Measurements from ENCODE around the gene PRSS36.
"Not testable (repeated sequence)": the region's sequence is repeated elsewhere in the genome, so short reads cannot be mapped to it uniquely, and the experiment has no call there.

PRSS36 gene

DNA sequence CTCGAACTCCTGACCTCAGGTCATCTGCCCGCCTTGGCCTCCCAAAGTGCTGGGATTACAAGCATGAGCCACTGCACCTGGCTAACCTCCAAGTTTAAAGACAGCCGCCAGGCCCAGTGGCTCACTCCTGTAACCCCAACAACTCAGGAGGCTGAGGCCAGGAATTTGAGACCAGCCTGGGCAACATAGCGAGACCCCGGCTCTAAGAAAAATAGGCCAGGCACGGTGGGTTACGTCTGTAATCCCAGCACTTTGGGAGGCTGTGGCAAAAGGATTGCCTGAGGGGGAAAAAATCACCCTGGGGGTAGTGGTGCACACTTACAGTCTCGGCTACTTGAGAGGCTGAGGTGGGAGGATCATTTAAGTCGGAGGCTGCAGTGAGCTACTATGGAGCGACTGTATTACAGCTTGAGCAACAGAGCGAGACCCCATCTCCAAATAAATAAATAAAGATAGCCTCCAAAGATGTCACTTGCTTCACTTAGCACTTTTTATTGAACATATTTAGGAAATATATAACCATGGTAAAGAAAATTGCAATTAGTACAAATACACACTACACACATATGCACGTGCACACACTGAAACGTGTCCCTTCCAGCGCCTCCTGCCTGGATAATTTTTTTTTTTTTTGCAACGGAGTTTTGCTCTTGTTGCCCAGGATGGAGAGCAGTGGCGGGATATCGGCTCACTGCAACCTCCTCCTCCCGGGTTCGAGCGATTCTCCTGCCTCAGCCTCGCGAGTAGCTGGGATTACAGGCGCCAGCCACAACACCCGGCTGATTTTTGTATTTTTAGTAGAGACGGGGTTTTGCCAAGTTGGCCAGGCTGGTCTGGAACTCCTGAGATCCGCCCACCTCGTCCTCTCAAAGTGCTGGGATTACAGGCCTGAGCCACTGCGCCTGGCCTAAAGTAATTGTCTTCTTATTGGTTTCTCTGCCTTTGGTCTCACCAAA, 43.1 kb downstream of the PRSS36 start:
- no peak for DNase-seq (ENCODE audit: low spot score)
- ChIA-PET POLR2A (ENCODE audit: low non-redundant PET) (no interaction called here), CTCF (interaction anchor here (0.6 kb wide), 1 partner anchor 11 kb away, joined by 5 read pairs; no protein-coding TSS in a partner anchor)
- H3K27ac ChIP-seq = peak overlapping the region; percentile 92
- TF ChIP-seq, protein P1, sequence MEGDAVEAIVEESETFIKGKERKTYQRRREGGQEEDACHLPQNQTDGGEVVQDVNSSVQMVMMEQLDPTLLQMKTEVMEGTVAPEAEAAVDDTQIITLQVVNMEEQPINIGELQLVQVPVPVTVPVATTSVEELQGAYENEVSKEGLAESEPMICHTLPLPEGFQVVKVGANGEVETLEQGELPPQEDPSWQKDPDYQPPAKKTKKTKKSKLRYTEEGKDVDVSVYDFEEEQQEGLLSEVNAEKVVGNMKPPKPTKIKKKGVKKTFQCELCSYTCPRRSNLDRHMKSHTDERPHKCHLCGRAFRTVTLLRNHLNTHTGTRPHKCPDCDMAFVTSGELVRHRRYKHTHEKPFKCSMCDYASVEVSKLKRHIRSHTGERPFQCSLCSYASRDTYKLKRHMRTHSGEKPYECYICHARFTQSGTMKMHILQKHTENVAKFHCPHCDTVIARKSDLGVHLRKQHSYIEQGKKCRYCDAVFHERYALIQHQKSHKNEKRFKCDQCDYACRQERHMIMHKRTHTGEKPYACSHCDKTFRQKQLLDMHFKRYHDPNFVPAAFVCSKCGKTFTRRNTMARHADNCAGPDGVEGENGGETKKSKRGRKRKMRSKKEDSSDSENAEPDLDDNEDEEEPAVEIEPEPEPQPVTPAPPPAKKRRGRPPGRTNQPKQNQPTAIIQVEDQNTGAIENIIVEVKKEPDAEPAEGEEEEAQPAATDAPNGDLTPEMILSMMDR (conservative IDR thresholded peaks at IDR 0.05; ENCODE audit: low read depth) = no peak

DNA sequence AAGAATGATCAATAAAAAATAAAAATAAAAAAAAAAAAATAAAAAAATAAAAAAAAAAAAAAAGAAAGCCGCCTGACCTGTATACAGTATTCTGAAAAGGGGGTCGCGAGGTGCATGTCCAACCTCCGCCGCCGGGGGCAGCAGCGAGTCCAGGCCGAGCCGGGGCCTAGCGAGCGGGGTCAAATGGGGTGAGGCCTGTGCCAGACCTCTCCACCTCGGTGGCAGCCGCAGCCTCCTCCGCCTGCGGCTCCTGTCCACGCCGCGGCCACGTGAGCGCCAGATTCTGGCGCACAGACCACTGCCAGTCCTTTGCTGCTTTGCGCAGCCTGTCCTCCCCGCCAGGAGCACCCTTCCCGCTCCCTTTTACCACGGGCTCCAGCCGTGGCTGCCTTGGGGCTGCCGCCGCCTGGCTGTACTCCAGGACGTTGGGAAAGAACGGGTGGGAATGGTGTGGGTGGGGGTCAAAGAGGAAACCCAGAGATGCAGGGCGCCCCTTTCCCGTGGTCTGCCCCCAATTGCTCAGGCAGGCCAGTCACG, 44.1 kb downstream of the PRSS36 start:
- TF ChIP-seq, protein P1 (conservative IDR thresholded peaks at IDR 0.05; ENCODE audit: low read depth) = peak; percentile 91

DNA sequence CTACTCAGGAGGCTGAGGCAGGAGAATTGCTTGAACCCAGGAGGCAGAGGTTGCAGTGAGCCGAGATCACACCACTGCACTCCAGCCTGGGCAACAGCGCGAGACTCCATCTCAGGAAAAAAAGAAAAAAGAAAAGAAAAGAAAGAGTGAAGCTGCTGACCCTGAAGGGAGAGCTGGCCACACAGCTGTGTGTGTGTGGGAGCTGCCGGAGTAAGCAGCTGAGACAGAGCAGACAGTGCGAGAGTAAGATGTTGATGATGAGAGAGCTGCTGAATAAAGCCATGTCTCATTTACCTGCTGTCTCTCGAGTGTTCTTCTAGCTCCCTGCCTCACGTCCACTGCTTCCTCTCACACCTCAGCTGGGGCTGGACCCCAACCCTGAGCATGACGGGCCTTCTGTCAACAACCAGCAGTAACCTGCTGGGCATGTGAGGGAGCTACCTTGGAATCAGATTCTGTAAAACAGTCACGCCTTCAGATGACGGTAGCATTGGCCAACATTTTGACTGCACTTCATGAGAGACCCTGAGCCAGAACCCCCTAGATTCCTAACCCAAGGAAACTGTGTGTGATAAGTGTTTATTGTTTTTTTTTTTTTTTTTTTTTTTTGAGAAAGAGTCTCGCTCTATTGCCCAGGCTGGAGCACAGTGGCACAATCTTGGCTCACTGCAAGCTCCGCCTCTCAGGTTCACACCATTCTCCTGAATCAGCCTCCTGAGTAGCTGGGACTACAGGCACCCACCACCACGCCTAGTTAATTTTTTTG, 48.8 kb downstream of the PRSS36 start:
- DNase-seq (ENCODE audit: low spot score); POLR2A ChIA-PET (ENCODE audit: low non-redundant PET): not testable (repeated sequence)
- peak overlapping the region; percentile 10; the same call in 1 of the 2 replicates for H3K27ac ChIP-seq
- CTCF ChIA-PET = interaction anchor here (0.7 to 1.5 kb wide), 2 partner anchors 116 to 256 kb away, joined by 3 to 5 read pairs; partner anchors contain the start of gene HSD3B7

More for the DNA sequence above, 44.1 kb downstream of the PRSS36 start:
- peak overlapping the region; percentile 92 for H3K27ac ChIP-seq
- CTCF ChIA-PET = no interaction called here
- POLR2A ChIA-PET (ENCODE audit: low non-redundant PET) = no interaction called here
- DNase-seq (ENCODE audit: low spot score) = no peak

DNA sequence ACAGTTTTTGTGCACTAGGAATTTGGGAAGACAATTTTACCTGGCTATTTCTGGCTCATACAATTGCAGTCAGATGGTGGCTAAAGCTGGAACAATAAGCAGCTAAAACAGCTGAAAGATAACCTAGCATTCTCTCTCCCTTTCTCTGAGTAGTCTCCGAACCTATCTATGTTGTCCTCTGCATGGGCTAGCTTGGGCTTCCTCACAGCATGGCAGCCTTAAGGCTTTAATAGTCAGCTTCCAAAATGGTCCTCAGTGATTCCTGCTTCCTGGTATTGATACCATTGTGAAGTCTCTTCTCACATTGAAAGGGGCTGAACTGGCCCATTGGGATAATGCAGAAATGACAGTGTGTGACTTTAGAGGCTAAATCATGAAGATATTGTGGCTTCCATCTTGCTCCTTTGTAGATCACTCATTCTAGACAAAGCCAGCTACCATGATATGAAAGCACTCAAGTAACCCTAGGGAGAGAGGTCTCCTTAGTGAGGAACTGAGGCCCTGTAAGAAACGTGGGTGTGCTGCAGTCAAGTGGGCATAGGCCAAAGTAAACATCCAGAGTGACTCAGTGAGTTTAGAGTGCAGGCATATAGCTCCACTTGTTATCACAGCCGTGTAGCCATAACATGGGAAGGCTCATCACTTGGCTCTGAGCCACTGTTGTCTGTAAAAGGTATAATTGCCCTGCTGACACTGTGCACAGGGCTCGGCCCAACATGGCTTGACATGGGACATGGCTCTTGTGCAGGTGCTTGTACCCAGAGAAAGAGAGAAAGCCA, 49.8 kb downstream of the PRSS36 start:
- ChIA-PET POLR2A (ENCODE audit: low non-redundant PET) (no interaction called here), CTCF (interaction anchor here (0.6 to 0.7 kb wide), 3 partner anchors 20 to 255 kb away, joined by 3 to 5 read pairs (median 3); no protein-coding TSS in a partner anchor)
- TF ChIP-seq, protein P1 (conservative IDR thresholded peaks at IDR 0.05; ENCODE audit: low read depth) = no peak
- DNase-seq (ENCODE audit: low spot score) = no peak
- H3K27ac ChIP-seq = peak overlapping the region; percentile 10; the same call in 1 of the 2 replicates

DNA sequence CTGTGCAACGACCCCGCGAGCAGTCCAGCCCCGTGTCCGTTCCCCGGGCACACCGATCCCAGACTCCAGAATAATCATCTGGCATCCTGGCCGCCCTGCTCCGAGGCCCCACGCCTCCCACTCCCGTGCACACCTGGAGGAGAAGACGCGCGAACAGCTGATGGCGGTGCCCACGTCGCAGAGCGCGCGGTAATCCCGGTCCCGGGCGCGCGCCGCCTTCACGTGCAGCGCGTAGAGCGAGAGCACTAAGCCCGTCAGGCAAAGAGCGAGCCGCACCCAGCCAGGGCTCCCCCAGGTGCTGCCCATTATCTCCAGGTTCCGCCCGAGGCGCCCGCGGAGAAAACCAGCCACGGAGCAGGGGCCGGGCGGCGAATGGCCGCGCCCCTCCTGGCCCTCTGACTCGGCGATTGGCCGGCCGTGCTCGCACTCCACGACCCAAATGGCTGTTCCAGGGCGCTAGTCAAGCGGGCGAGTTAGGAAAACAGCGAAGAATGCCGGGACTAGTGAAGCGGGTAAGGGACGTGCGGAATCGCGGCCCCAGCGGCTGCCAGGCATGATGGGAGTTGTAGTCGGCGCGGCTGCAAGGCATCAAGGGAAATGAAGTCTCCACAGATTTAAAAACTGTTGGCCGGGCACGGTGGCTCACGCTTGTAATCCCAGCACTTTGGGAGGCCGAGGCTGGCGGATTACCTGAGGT, 55.3 kb downstream of the PRSS36 start, which contains the start of gene VKORC1:
Gene VKORC1 (minus strand): TSS at position 374 of the 697 bp plus-strand sequence. CDS start 68 bp downstream, at position 306.
- TF ChIP-seq, protein P1 (conservative IDR thresholded peaks at IDR 0.05; ENCODE audit: low read depth) = no peak
- H3K27ac ChIP-seq = peak within 1 kb of the TSS; percentile 97
- CTCF ChIA-PET = interaction anchor here (0.6 to 1.7 kb wide), 3 partner anchors 23 to 109 kb away, joined by 3 to 8 read pairs (median 4); partner anchors contain the start of gene HSD3B7
- DNase-seq (ENCODE audit: low spot score) = peak; percentile 91
- POLR2A ChIA-PET (ENCODE audit: low non-redundant PET) = interaction anchor here (0.5 kb wide), 1 partner anchor 71 kb away, joined by 4 read pairs; no protein-coding TSS in a partner anchor

DNA sequence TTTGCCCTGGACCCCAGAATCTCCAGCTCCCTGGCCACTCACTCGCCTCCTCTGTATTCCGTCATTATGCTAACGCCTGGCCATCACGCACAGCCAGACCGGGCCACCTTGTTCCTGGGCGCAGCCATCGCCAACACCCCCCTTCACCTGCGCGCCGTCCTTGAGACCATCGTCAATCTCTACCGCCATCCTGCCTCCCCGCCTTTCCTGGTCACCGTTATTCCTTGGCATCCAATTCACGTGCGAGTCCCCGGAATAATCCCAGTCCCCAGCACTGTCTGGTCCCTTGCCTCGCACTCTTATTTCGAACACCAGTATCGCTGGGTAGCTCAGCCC, 55.8 kb downstream of the PRSS36 start:
- H3K27ac ChIP-seq = peak overlapping the region; percentile 97
- ChIA-PET POLR2A (ENCODE audit: low non-redundant PET) (interaction anchor here (0.5 kb wide), 1 partner anchor 72 kb away, joined by 4 read pairs; no protein-coding TSS in a partner anchor), CTCF (interaction anchor here (0.6 to 1.7 kb wide), 2 partner anchors 39 to 109 kb away, joined by 4 to 8 read pairs; partner anchors contain the start of gene HSD3B7)
- DNase-seq (ENCODE audit: low spot score) = no peak
- TF ChIP-seq, protein P1 (conservative IDR thresholded peaks at IDR 0.05; ENCODE audit: low read depth) = no peak

Measured in RWPE1 (cell line).